Keratinocyte (primary cell): ENCODE data around the gene NYNRIN.

ENCODE experiments used
- CTCF ChIP-seq, 3 experiments: IDR thresholded peaks in 1 of 3; conservative IDR thresholded peaks in 1 of 3; optimal IDR thresholded peaks in 1 of 3; 2 replicates in 2 of 3; 3 replicates in 1 of 3; pipeline versions ENCODE3 to v1.5.1; 2011; ENCODE audit warnings: low read length in 3 of 3, mild to moderate bottlenecking in 3 of 3, moderate library complexity in 2 of 3, control low read depth in 1 of 3, inconsistent platforms in 1 of 3; ENCODE audit not compliant: insufficient read depth in 2 of 3; ENCODE audit errors: extremely low read depth in 1 of 3
- EZH2 ChIP-seq: IDR thresholded peaks from one replicate; pipeline ENCODE4 v1.6.1; 2012; ENCODE audit warnings: inconsistent platforms, mild to moderate bottlenecking, low read length, moderate library complexity

- TF ChIP-seq CTCF (optimal IDR thresholded peaks at IDR 0.05 in 1 of 3, IDR thresholded peaks at IDR 0.05 in 1 of 3, conservative IDR thresholded peaks at IDR 0.05 in 1 of 3; ENCODE audit: extremely low read depth in 1 of 3, insufficient read depth in 2 of 3, low read length in 3 of 3), result no peak
- no peak for TF ChIP-seq EZH2
Observed at GRCh38 chr14:24425704-24426103, 26.9 kb downstream of the NYNRIN start.
